HG02642 (cell line): ENCODE measurements around the gene HMGN5.

ENCODE experiments used
- ATAC-seq: cut with Tn5 transposase; IDR thresholded peaks from one replicate; pipeline ENCODE4 v1.9.1; 2021; ENCODE audit warnings: mild to moderate bottlenecking; ENCODE audit not compliant: unreplicated experiment, poor library complexity

Gene HMGN5

GRCh38 chrX:81120936-81121371 lies 80.8 kb downstream of the HMGN5 start:
- peak; percentile 69 for ATAC-seq

- peak; percentile 27 for ATAC-seq
Measured at GRCh38 chrX:81120258-81120935, 81.3 kb downstream of the HMGN5 start.

GRCh38 chrX:81114757-81115156 lies 87.0 kb downstream of the HMGN5 start:
- ATAC-seq, result no peak

GRCh38 chrX:81110286-81110685 lies 91.4 kb downstream of the HMGN5 start:
- ATAC-seq, result no peak

GRCh38 chrX:81082649-81083048 lies 119.1 kb downstream of the HMGN5 start:
- no peak for ATAC-seq
